Measurements from ENCODE around the gene NDUFS8.

NDUFS8 gene

DNA sequence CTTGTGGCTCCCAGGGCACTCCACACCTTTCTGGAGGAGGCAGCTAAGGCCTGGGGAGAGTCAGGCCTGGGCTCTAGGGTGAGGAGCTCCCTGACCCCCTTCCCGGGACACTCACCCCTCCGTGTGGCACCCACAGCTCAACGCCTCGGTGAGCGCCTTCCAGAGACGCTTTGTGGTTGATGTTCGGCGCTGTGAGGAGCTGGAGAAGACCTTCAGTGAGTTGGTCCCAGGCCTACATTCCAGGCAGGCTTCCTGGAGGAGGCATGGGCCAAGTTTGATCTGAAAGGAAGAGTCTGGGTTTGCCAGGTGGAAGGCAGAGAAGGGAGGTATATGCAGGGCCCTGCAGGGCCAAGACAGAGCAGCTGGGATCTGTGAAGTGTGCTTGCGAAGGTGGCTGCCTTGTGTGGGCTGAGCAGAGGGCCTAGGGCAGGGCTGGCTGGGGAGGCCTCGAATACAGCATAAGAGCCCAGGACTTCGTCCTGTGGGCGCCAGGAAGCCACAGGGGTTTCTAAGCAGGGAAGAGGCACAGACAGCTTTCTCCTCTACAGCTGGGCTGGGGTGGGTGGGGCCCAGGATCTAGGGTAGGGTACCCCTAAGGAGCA is 11.2 kb downstream of the NDUFS8 start:
- H3K4me3 ChIP-seq (ENCODE audit: low read length), result no peak overlapping the region
- H3K36me3 ChIP-seq (ENCODE audit: insufficient read depth, low read length), result peaks cover 32% of the 10 kb centered on the region
- no peaks in the 10 kb centered on the region for H3K9me3 ChIP-seq (replicated peaks; ENCODE audit: low read length)
- H3K4me1 ChIP-seq (ENCODE audit: control insufficient read depth, insufficient read depth, low read length), result peaks cover 50% of the 10 kb centered on the region
- H3K4me2 ChIP-seq (ENCODE audit: low read length), result peak overlapping the region; percentile 90
- no peaks in the 10 kb centered on the region for H3K27me3 ChIP-seq (ENCODE audit: control insufficient read depth, insufficient read depth, low read length)
- no peak overlapping the region for H3K9ac ChIP-seq (ENCODE audit: low read depth, low read length)

DNA sequence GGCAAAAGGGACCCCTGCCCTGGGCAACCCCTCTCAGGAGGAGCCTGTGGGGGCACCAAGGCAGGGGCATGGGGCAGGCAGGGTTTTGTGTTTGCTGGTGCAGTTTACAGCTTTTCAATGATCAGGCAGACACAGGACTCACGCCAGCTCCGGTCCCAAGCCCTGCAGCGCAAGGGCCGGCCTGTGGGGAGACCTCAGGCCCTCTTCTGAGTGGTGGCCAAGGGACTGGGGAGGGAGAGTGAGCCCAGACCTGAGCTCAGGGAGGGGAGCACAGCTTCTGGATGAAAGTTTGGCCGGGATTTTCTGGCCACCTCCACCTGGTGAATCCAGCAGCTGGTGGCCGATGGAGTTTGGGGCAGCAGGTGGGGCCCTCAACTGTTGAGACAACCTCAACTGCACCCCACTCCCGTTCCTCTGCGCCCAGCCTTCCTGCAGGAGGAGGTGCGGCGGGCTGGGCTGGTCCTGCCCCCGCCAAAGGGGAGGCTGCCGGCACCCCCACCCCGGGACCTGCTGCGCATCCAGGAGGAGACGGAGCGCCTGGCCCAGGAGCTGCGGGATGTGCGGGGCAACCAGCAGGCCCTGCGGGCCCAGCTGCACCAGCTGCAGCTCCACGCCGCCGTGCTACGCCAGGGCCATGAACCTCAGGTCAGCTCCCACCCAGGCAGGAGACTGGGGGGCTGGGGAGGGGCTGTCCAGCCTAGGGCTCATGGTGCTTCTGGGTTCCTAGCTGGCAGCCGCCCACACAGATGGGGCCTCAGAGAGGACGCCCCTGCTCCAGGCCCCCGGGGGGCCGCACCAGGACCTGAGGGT is 11.9 kb downstream of the NDUFS8 start:
- Histone ChIP-seq H3K4me2 (ENCODE audit: low read length) (peak overlapping the region; percentile 72), H3K4me1 (ENCODE audit: control insufficient read depth, insufficient read depth, low read length) (peaks cover 45% of the 10 kb centered on the region), H3K4me3 (ENCODE audit: low read length) (no peak overlapping the region), H3K36me3 (ENCODE audit: insufficient read depth, low read length) (peaks cover 36% of the 10 kb centered on the region), H3K9ac (ENCODE audit: low read depth, low read length) (peak overlapping the region; percentile 44), H3K27me3 (ENCODE audit: control insufficient read depth, insufficient read depth, low read length) (no peaks in the 10 kb centered on the region), H3K9me3 (replicated peaks; ENCODE audit: low read length) (no peaks in the 10 kb centered on the region)

DNA sequence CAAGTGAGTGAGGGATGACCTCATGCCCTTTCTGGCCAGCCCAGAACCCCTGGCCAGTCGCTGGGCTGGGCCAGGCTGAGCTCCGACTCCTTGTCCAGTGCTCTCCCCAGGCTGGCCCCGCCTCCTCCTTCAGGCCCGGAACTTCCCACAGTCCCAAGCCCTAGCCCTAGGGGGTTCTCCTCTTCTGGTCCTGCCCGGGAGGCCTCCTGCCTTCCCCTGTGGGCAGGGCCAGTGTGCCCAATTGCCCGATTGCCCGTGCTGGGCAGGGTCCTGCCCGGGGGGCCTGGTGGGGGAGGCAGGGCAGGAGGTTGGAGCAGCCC is 12.5 kb downstream of the NDUFS8 start:
- no peaks in the 10 kb centered on the region for H3K27me3 ChIP-seq (ENCODE audit: control insufficient read depth, insufficient read depth, low read length)
- no peaks in the 10 kb centered on the region for H3K9me3 ChIP-seq (replicated peaks; ENCODE audit: low read length)
- H3K4me3 ChIP-seq (ENCODE audit: low read length), result no peak overlapping the region
- peaks cover 41% of the 10 kb centered on the region for H3K36me3 ChIP-seq (ENCODE audit: insufficient read depth, low read length)
- peaks cover 44% of the 10 kb centered on the region for H3K4me1 ChIP-seq (ENCODE audit: control insufficient read depth, insufficient read depth, low read length)
- peak overlapping the region; percentile 72 for H3K4me2 ChIP-seq (ENCODE audit: low read length)
- H3K9ac ChIP-seq (ENCODE audit: low read depth, low read length), result peak overlapping the region; percentile 44

DNA sequence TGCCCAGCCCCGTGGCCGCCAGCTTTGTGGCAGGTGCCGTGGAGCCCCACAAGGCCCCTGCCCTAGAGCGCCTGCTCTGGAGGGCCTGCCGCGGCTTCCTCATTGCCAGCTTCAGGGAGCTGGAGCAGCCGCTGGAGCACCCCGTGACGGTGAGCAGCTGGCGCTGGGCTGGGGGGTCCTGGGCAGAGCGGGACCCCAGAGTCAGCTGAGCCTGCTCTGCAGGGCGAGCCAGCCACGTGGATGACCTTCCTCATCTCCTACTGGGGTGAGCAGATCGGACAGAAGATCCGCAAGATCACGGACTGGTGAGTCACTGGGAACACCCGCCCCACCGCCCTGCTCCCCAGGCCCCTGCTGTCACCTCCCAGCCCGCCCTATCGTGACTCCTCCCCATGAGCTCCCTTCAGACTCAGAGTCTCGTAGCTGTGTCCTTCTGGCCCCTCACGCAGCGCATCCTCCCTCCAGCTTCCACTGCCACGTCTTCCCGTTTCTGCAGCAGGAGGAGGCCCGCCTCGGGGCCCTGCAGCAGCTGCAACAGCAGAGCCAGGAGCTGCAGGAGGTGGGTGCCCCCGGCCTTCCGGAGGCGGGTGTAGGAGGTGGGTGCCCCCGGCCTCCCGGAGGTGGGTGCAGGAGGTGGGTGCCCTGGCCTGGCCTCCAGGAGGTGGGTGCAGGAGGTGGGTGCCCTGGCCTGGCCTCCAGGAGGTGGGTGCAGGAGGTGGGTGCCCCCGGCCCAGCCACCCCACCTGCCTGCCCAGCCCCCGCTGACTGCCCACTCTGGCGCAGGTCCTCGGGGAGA is 13.1 kb downstream of the NDUFS8 start:
- peak overlapping the region; percentile 72 for H3K4me2 ChIP-seq (ENCODE audit: low read length)
- H3K27me3 ChIP-seq (ENCODE audit: control insufficient read depth, insufficient read depth, low read length), result no peaks in the 10 kb centered on the region
- H3K9ac ChIP-seq (ENCODE audit: low read depth, low read length), result peak overlapping the region; percentile 44
- peak overlapping the region; percentile 45 for H3K4me3 ChIP-seq (ENCODE audit: low read length)
- H3K4me1 ChIP-seq (ENCODE audit: control insufficient read depth, insufficient read depth, low read length), result peaks cover 38% of the 10 kb centered on the region
- peaks cover 44% of the 10 kb centered on the region for H3K36me3 ChIP-seq (ENCODE audit: insufficient read depth, low read length)
- no peaks in the 10 kb centered on the region for H3K9me3 ChIP-seq (replicated peaks; ENCODE audit: low read length)

DNA sequence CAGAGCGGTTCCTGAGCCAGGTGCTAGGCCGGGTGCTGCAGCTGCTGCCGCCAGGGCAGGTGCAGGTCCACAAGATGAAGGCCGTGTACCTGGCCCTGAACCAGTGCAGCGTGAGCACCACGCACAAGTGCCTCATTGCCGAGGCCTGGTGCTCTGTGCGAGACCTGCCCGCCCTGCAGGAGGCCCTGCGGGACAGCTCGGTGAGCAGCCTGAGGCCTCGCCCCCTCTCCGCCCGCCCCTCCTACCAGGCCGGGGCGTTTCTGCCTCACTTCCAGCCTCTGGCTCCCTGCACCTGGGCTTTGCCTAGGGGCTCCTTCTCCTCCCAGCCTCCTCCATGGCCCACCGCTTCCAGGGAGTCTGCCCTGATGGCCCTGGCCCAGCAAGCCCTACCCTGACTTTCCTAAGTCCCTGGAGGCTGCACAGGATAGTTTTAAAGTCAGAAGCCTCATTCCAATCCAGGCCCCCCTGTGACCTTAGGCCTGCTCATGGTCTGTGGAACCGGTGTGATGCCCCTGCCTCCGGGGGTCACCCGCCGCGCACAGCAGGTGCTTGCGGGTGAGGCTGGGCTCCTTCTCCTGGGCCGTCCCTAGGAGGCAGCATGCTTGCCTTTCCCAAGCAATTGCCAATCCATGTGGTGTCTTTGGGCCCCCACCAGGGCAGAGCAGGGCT is 13.8 kb downstream of the NDUFS8 start:
- Histone ChIP-seq H3K4me3 (ENCODE audit: low read length) (no peak overlapping the region), H3K36me3 (ENCODE audit: insufficient read depth, low read length) (peaks cover 52% of the 10 kb centered on the region), H3K4me1 (ENCODE audit: control insufficient read depth, insufficient read depth, low read length) (peaks cover 32% of the 10 kb centered on the region), H3K9me3 (replicated peaks; ENCODE audit: low read length) (no peaks in the 10 kb centered on the region), H3K4me2 (ENCODE audit: low read length) (no peak overlapping the region), H3K27me3 (ENCODE audit: control insufficient read depth, insufficient read depth, low read length) (no peaks in the 10 kb centered on the region), H3K9ac (ENCODE audit: low read depth, low read length) (no peak overlapping the region)

DNA sequence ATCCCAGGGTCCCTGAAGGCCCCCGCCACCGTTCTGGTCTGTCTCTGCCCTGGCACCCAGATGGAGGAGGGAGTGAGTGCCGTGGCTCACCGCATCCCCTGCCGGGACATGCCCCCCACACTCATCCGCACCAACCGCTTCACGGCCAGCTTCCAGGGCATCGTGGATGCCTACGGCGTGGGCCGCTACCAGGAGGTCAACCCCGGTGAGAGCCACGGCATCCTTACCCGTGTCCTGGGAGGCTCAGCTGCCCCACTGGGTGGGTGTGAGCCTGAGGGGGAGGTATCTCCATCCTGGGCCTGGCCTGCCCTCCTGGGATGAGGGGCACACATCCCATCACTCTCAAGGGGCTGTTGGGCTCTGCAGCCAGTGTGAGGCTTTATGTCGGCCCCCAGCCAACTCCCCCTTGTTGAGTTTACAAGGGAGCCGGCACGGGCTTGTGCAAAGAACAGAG is 14.4 kb downstream of the NDUFS8 start:
- H3K4me3 ChIP-seq (ENCODE audit: low read length), result no peak overlapping the region
- peaks cover 27% of the 10 kb centered on the region for H3K4me1 ChIP-seq (ENCODE audit: control insufficient read depth, insufficient read depth, low read length)
- no peak overlapping the region for H3K4me2 ChIP-seq (ENCODE audit: low read length)
- H3K36me3 ChIP-seq (ENCODE audit: insufficient read depth, low read length), result peaks cover 58% of the 10 kb centered on the region
- H3K9ac ChIP-seq (ENCODE audit: low read depth, low read length), result no peak overlapping the region
- no peaks in the 10 kb centered on the region for H3K9me3 ChIP-seq (replicated peaks; ENCODE audit: low read length)
- no peaks in the 10 kb centered on the region for H3K27me3 ChIP-seq (ENCODE audit: control insufficient read depth, insufficient read depth, low read length)

DNA sequence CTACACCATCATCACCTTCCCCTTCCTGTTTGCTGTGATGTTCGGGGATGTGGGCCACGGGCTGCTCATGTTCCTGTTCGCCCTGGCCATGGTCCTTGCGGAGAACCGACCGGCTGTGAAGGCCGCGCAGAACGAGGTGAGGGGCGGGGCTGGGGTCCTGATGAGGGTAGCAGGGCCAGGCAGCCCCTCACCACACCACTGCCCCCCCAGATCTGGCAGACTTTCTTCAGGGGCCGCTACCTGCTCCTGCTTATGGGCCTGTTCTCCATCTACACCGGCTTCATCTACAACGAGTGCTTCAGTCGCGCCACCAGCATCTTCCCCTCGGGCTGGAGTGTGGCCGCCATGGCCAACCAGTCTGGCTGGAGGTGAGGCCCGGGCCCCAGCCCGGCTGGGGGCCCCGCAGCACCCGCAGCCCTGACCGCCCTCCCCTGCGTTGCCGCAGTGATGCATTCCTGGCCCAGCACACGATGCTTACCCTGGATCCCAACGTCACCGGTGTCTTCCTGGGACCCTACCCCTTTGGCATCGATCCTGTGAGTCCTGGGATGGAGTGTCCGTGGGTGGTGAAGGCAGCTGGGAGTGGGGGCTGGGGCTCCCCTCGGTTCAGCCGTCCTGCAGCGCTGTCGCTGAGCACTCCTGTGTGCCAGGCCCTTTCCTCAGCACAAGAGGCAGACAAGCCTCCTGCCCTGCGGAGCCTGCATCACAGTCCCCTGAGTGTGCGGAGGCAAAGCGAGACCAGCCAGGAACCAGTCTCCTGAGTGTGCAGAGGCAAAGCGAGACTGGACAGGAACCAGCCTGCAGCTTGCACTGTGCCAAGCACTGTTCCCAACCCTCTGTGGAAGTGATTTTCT is 17.2 kb downstream of the NDUFS8 start:
- no peak overlapping the region for H3K4me3 ChIP-seq (ENCODE audit: low read length)
- peaks cover 8% of the 10 kb centered on the region for H3K4me1 ChIP-seq (ENCODE audit: control insufficient read depth, insufficient read depth, low read length)
- no peaks in the 10 kb centered on the region for H3K9me3 ChIP-seq (replicated peaks; ENCODE audit: low read length)
- no peak overlapping the region for H3K4me2 ChIP-seq (ENCODE audit: low read length)
- H3K27me3 ChIP-seq (ENCODE audit: control insufficient read depth, insufficient read depth, low read length), result no peaks in the 10 kb centered on the region
- no peak overlapping the region for H3K9ac ChIP-seq (ENCODE audit: low read depth, low read length)
- H3K36me3 ChIP-seq (ENCODE audit: insufficient read depth, low read length), result peaks cover 79% of the 10 kb centered on the region

DNA sequence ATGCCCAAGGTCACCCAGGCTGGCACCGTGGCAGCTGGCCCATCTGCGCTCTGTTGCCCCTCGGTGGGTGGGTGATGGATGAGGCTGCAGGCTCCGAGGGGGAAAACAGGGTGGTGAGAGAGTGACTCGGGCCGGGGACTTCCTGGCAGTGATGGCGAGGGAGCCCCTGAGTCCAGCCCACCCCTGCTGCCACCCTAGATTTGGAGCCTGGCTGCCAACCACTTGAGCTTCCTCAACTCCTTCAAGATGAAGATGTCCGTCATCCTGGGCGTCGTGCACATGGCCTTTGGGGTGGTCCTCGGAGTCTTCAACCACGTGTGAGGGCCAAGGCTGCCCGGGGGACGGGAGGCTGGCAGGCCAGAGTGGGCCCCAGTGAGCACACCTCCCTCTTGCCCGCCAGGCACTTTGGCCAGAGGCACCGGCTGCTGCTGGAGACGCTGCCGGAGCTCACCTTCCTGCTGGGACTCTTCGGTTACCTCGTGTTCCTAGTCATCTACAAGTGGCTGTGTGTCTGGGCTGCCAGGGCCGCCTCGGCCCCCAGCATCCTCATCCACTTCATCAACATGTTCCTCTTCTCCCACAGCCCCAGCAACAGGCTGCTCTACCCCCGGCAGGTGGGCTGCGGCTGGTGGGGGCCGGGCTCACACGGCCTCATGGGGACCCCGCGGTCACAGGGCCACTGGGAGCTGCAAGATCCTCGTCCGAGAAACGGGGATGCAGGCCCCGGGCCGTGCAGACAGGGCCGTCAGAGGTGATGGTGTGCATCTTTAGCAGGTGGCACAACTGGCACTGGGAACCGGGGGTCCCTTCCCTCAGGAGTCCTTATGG is 18.4 kb downstream of the NDUFS8 start:
- no peak overlapping the region for H3K9ac ChIP-seq (ENCODE audit: low read depth, low read length)
- H3K4me3 ChIP-seq (ENCODE audit: low read length), result no peak overlapping the region
- no peaks in the 10 kb centered on the region for H3K27me3 ChIP-seq (ENCODE audit: control insufficient read depth, insufficient read depth, low read length)
- H3K36me3 ChIP-seq (ENCODE audit: insufficient read depth, low read length), result peaks cover 74% of the 10 kb centered on the region
- H3K4me2 ChIP-seq (ENCODE audit: low read length), result no peak overlapping the region
- H3K9me3 ChIP-seq (replicated peaks; ENCODE audit: low read length), result no peaks in the 10 kb centered on the region
- no peaks in the 10 kb centered on the region for H3K4me1 ChIP-seq (ENCODE audit: control insufficient read depth, insufficient read depth, low read length)

DNA sequence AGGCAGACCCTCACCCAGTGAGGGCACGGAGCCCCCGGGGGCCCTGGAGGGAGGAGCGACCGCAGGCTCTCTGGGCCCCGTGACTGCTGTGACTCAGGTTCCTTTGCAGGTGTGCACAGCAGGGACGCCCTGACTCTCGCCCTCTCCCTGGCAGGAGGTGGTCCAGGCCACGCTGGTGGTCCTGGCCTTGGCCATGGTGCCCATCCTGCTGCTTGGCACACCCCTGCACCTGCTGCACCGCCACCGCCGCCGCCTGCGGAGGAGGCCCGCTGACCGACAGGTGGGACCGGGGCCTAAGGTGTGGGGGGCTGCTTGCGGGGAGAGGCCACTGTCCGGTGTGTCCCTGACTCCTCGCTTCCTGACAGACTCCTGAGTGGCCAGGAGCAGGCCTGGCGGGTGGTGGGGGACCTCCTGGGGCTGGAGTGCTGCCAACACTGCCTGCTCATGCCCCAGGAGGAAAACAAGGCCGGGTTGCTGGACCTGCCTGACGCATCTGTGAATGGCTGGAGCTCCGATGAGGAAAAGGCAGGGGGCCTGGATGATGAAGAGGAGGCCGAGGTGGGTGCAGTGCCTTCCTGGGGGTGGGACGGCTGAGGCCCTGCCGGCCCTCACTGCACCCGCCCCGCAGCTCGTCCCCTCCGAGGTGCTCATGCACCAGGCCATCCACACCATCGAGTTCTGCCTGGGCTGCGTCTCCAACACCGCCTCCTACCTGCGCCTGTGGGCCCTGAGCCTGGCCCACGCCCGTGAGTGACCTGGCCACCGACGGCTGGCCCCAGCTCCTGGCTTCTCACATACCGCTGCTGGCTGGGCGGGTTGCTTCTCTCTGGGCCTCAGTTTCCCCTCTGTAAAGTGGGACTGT is 19.3 kb downstream of the NDUFS8 start:
- Histone ChIP-seq H3K4me1 (ENCODE audit: control insufficient read depth, insufficient read depth, low read length) (no peaks in the 10 kb centered on the region), H3K4me2 (ENCODE audit: low read length) (no peak overlapping the region), H3K4me3 (ENCODE audit: low read length) (no peak overlapping the region), H3K36me3 (ENCODE audit: insufficient read depth, low read length) (peaks cover 67% of the 10 kb centered on the region), H3K9me3 (replicated peaks; ENCODE audit: low read length) (no peaks in the 10 kb centered on the region), H3K27me3 (ENCODE audit: control insufficient read depth, insufficient read depth, low read length) (no peaks in the 10 kb centered on the region), H3K9ac (ENCODE audit: low read depth, low read length) (no peak overlapping the region)

All from skeletal muscle satellite cell (primary cell).